Coronary artery (tissue), 2 donors: ENCODE results near the gene RCL1.
"Not testable (repeated sequence)": the region's sequence is repeated elsewhere in the genome, so short reads cannot be mapped to it uniquely, and the experiment has no call there.

Source experiments
- DNase-seq: peaks from one replicate; pipeline ENCODE4 v3.0.0-alpha.2; 2017; ENCODE audit warnings: low spot score
- H3K27ac ChIP-seq, 2 donors: fragments of 200-600 bp; sonication (generic); one replicate each; pipeline ENCODE4 v1.5.1; 2016 to 2019
- H3K4me3 ChIP-seq: fragments of 200-600 bp; sonication (generic); 2 replicates; pipeline ENCODE4 v1.5.1; 2016; ENCODE audit warnings: mild to moderate bottlenecking, moderate library complexity
- CTCF ChIP-seq: fragments of 200-600 bp; sonication (generic); IDR thresholded peaks from one replicate; pipeline ENCODE4 v1.5.1; 2019; ENCODE audit warnings: antibody characterized with exemption

RCL1 gene

GRCh38 chr9:4792572-4793458, at the start of gene RCL1:
TSS of gene RCL1 (plus strand) at chr9:4792944. CDS start at chr9:4793092, 148 bp downstream.
- DNase-seq: peak; percentile 98

GRCh38 chr9:4743131-4743875, 49.4 kb upstream of the RCL1 start:
- Histone ChIP-seq H3K4me3 (no peak overlapping the region), H3K27ac (no peak overlapping the region)
- no peak for TF ChIP-seq CTCF
- DNase-seq: no peak

More at GRCh38 chr9:4792572-4793458, at the start of gene RCL1:
- Histone ChIP-seq H3K4me3 (peak within 1 kb of the TSS; percentile 99), H3K27ac (peak within 1 kb of the TSS; percentile 90 to 98)
- TF ChIP-seq CTCF: no peak

- DNase-seq: no peak
- no peak for TF ChIP-seq CTCF
These were observed 46.3 kb upstream of the RCL1 start for GRCh38 chr9:4746278-4747030.

GRCh38 chr9:4748612-4749011, 44.1 kb upstream of the RCL1 start:
- Histone ChIP-seq H3K4me3 (no peak overlapping the region), H3K27ac (no peak overlapping the region)
- no peak for TF ChIP-seq CTCF
- DNase-seq: no peak

More at GRCh38 chr9:4746278-4747030, 46.3 kb upstream of the RCL1 start:
- Histone ChIP-seq H3K4me3 (no peak overlapping the region), H3K27ac (no peak overlapping the region)

- DNase-seq: no peak
- Histone ChIP-seq H3K4me3 (no peak overlapping the region), H3K27ac (no peak overlapping the region)
- no peak for TF ChIP-seq CTCF
These were observed 42.6 kb upstream of the RCL1 start for GRCh38 chr9:4750023-4750673.

- DNase-seq, H3K27ac ChIP-seq, H3K4me3 ChIP-seq: not testable (repeated sequence)
These were observed 38.2 kb upstream of the RCL1 start for GRCh38 chr9:4754530-4754929.
